ENCODE measurements around the gene TOP1. TPM values are rescaled to one million over a fixed set of nuclear protein-coding genes. Genes with fewer than 3 reads are reported as not detected.

Gene TOP1
- total RNA-seq, 1 donor from 2014 or later: 58.9 TPM

- Mint-ChIP-seq H3K4me3 (no peak overlapping the region), H3K27me3 (ENCODE audit: insufficient read depth, low read depth) (no peaks in the 10 kb centered on the region), H3K36me3 (peaks cover 51% of the 10 kb centered on the region), H3K9me3 (peaks cover 5% of the 10 kb centered on the region), H3K27ac (no peak overlapping the region), H3K4me1 (peaks cover 12% of the 10 kb centered on the region)
- TF ChIP-seq CTCF (IDR thresholded peaks at IDR 0.05) (no peak), EZH2 (IDR thresholded peaks at IDR 0.05) (no peak), EZH2phosphoT487 (IDR thresholded peaks at IDR 0.05) (no peak)
- Histone ChIP-seq H3K9ac (no peak overlapping the region), H3K79me2 (ENCODE audit: low read depth) (peaks cover 100% of the 10 kb centered on the region), H3K36me3 (no peaks in the 10 kb centered on the region), H3K4me1 (peaks cover 65% of the 10 kb centered on the region), H2AFZ (replicated peaks) (no peak overlapping the region), H4K20me1 (ENCODE audit: low read depth) (peaks cover 90% of the 10 kb centered on the region), H3K27me3 (no peaks in the 10 kb centered on the region), H3K27ac (peak overlapping the region; percentile 56), H3F3A (ENCODE audit: low read depth) (peaks cover 40% of the 10 kb centered on the region), H3K4me2 (peak overlapping the region; percentile 66), H3K9me3 (ENCODE audit: low read depth) (no peaks in the 10 kb centered on the region), H3K4me3 (peak overlapping the region; percentile 24)
- DNase-seq (ENCODE audit: low spot score): no peak
Observed at GRCh38 chr20:41038149-41038877, 9.7 kb downstream of the TOP1 start.

GRCh38 chr20:41038878-41039404, 10.3 kb downstream of the TOP1 start:
- Mint-ChIP-seq H3K4me1 (peaks cover 7% of the 10 kb centered on the region), H3K36me3 (peaks cover 47% of the 10 kb centered on the region), H3K9me3 (peaks cover 5% of the 10 kb centered on the region), H3K4me3 (no peak overlapping the region), H3K27ac (no peak overlapping the region), H3K27me3 (ENCODE audit: insufficient read depth, low read depth) (no peaks in the 10 kb centered on the region)
- no peak for TF ChIP-seq CTCF (IDR thresholded peaks at IDR 0.05)
- TF ChIP-seq EZH2phosphoT487 (IDR thresholded peaks at IDR 0.05): no peak
- no peak for TF ChIP-seq EZH2 (IDR thresholded peaks at IDR 0.05)
- H2AFZ ChIP-seq (replicated peaks): no peak overlapping the region
- peaks cover 90% of the 10 kb centered on the region for H4K20me1 ChIP-seq (ENCODE audit: low read depth)
- H3K4me2 ChIP-seq: peak overlapping the region; percentile 66
- H3K4me1 ChIP-seq: peaks cover 65% of the 10 kb centered on the region
- peaks cover 35% of the 10 kb centered on the region for H3F3A ChIP-seq (ENCODE audit: low read depth)
- H3K9me3 ChIP-seq (ENCODE audit: low read depth): no peaks in the 10 kb centered on the region
- no peak overlapping the region for H3K9ac ChIP-seq
- H3K27me3 ChIP-seq: no peaks in the 10 kb centered on the region
- peaks cover 100% of the 10 kb centered on the region for H3K79me2 ChIP-seq (ENCODE audit: low read depth)
- H3K4me3 ChIP-seq: no peak overlapping the region
- no peak overlapping the region for H3K27ac ChIP-seq
- H3K36me3 ChIP-seq: no peaks in the 10 kb centered on the region
- DNase-seq (ENCODE audit: low spot score): no peak

GRCh38 chr20:41040855-41041254, 12.2 kb downstream of the TOP1 start:
- H3K36me3 Mint-ChIP-seq: peaks cover 33% of the 10 kb centered on the region
- H3K4me3 Mint-ChIP-seq: no peak overlapping the region
- no peak overlapping the region for H3K4me3 ChIP-seq
- peaks cover 59% of the 10 kb centered on the region for H3K4me1 ChIP-seq
- no peaks in the 10 kb centered on the region for H3K36me3 ChIP-seq
- H3K27ac ChIP-seq: no peak overlapping the region
- no peak for DNase-seq (ENCODE audit: low spot score)
- H3F3A ChIP-seq (ENCODE audit: low read depth): peaks cover 18% of the 10 kb centered on the region
- no peak for TF ChIP-seq EZH2phosphoT487 (IDR thresholded peaks at IDR 0.05)
- TF ChIP-seq EZH2 (IDR thresholded peaks at IDR 0.05): no peak
- no peak for TF ChIP-seq CTCF (IDR thresholded peaks at IDR 0.05)
- no peak overlapping the region for H2AFZ ChIP-seq (replicated peaks)
- no peaks in the 10 kb centered on the region for H3K27me3 Mint-ChIP-seq (ENCODE audit: insufficient read depth, low read depth)
- H4K20me1 ChIP-seq (ENCODE audit: low read depth): peaks cover 90% of the 10 kb centered on the region
- H3K27me3 ChIP-seq: no peaks in the 10 kb centered on the region
- H3K9me3 ChIP-seq (ENCODE audit: low read depth): no peaks in the 10 kb centered on the region
- peaks cover 8% of the 10 kb centered on the region for H3K4me1 Mint-ChIP-seq
- no peak overlapping the region for H3K9ac ChIP-seq
- no peak overlapping the region for H3K4me2 ChIP-seq
- H3K27ac Mint-ChIP-seq: no peak overlapping the region
- peaks cover 5% of the 10 kb centered on the region for H3K9me3 Mint-ChIP-seq
- peaks cover 100% of the 10 kb centered on the region for H3K79me2 ChIP-seq (ENCODE audit: low read depth)

Measured in neural progenitor cell (in vitro differentiated cells).